IPS-NIHi7 (cell line): Measurements from ENCODE around the gene WNT3.
"Not testable (repeated sequence)": the region's sequence is repeated elsewhere in the genome, so short reads cannot be mapped to it uniquely, and the experiment has no call there.

Source experiments
- DNase-seq: peaks from one replicate; pipeline ENCODE4 v3.0.0; 2012; ENCODE audit warnings: mixed read lengths; ENCODE audit errors: extremely low spot score

The WNT3 gene

GRCh38 chr17:46765453-46765852 is 53.0 kb downstream of the WNT3 start:
- no peak for DNase-seq

GRCh38 chr17:46764709-46765401 is 53.6 kb downstream of the WNT3 start:
- peak; percentile 43 for DNase-seq

GRCh38 chr17:46764000-46764708 is 54.3 kb downstream of the WNT3 start:
- DNase-seq = no peak

- DNase-seq = no peak
Measured at GRCh38 chr17:46763416-46763815, 55.1 kb downstream of the WNT3 start.

GRCh38 chr17:46759141-46759540 is 59.4 kb downstream of the WNT3 start:
- no peak for DNase-seq

- no peak for DNase-seq
Measured at GRCh38 chr17:46758614-46759013, 59.9 kb downstream of the WNT3 start.

- not testable (repeated sequence) for DNase-seq
Measured at GRCh38 chr17:46757588-46757987, 60.9 kb downstream of the WNT3 start.

- no peak for DNase-seq
Measured at GRCh38 chr17:46756861-46757260, 61.6 kb downstream of the WNT3 start.

- DNase-seq = no peak
Measured at GRCh38 chr17:46756081-46756735, 62.3 kb downstream of the WNT3 start.

GRCh38 chr17:46753776-46754175 is 64.7 kb downstream of the WNT3 start:
- no peak for DNase-seq

- DNase-seq = no peak
Measured at GRCh38 chr17:46751425-46751824, 67.1 kb downstream of the WNT3 start.

- DNase-seq = no peak
Measured at GRCh38 chr17:46745376-46745775, 73.1 kb downstream of the WNT3 start.

GRCh38 chr17:46744441-46744840 is 74.1 kb downstream of the WNT3 start:
- no peak for DNase-seq

GRCh38 chr17:46742565-46743270 is 75.8 kb downstream of the WNT3 start:
- no peak for DNase-seq

- no peak for DNase-seq
Measured at GRCh38 chr17:46741122-46741730, 77.3 kb downstream of the WNT3 start.

- DNase-seq = no peak
Measured at GRCh38 chr17:46739982-46740381, 78.5 kb downstream of the WNT3 start.

GRCh38 chr17:46738544-46738943 is 79.9 kb downstream of the WNT3 start:
- no peak for DNase-seq

- DNase-seq = no peak
Measured at GRCh38 chr17:46737326-46737725, 81.2 kb downstream of the WNT3 start.

GRCh38 chr17:46736100-46736499 is 82.4 kb downstream of the WNT3 start:
- DNase-seq = no peak

- DNase-seq = no peak
Measured at GRCh38 chr17:46733837-46734475, 84.5 kb downstream of the WNT3 start.

GRCh38 chr17:46732754-46733398 is 85.6 kb downstream of the WNT3 start:
- DNase-seq = peak; percentile 68
